HG02981 (cell line): ENCODE data around the gene PSMD4.
"Not testable (repeated sequence)": the region's sequence is repeated elsewhere in the genome, so short reads cannot be mapped to it uniquely, and the experiment has no call there.

Experiments used
- ATAC-seq: cut with Tn5 transposase; IDR thresholded peaks from one replicate; pipeline ENCODE4 v1.9.1; 2021; ENCODE audit warnings: mild to moderate bottlenecking, moderate library complexity; ENCODE audit not compliant: unreplicated experiment

The PSMD4 gene

DNA sequence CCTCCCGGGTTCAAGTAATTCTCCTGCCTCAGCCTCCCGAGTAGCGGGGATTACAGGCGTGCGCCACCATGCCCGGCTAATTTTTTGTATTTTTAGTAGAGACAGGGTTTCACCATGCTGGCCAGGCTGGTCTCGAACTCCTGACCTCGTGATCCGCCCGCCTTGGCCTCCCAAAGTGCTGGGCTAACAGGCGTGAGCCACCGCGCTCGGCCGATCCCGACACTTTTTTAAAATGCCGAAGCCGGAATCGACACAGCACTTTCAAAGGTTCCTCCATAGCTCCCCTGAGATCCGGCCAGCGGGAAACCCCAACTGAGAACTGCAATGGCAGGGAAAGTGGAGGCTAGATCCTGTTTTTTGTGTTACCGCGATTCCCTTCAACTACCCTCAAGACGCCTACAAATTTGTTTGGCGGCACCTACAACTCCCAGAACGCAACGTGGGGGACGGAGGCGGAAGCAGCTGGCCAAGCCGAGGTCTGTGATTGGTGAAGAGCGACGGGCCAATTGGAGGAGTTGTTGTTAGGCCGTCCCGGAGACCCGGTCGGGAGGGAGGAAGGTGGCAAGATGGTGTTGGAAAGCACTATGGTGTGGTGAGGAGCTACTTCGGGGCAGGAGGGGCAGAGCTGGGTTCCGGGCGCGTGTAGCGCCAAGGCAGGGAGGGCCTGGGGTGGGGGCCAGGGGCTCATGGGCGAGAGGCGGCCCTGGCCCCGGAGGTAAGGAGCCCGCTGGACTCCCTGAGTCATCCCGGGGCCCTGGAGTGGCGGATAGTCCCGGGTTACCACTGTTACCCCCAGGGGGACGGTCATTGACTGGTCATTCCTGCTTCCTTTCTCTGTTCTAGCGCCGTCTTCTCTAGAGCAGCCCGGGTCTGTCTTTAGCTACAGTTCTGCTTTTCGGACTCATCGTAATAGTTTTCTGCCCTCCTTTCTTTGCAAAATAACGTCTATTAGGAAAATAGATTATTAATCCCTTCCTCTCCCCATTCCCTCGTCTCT, at the start of gene PSMD4:
Gene PSMD4, plus strand, starts transcription at position 518 of the 997 bp plus-strand sequence. Its CDS starts 49 bp downstream, at position 567.
- peak; percentile 93 for ATAC-seq

DNA sequence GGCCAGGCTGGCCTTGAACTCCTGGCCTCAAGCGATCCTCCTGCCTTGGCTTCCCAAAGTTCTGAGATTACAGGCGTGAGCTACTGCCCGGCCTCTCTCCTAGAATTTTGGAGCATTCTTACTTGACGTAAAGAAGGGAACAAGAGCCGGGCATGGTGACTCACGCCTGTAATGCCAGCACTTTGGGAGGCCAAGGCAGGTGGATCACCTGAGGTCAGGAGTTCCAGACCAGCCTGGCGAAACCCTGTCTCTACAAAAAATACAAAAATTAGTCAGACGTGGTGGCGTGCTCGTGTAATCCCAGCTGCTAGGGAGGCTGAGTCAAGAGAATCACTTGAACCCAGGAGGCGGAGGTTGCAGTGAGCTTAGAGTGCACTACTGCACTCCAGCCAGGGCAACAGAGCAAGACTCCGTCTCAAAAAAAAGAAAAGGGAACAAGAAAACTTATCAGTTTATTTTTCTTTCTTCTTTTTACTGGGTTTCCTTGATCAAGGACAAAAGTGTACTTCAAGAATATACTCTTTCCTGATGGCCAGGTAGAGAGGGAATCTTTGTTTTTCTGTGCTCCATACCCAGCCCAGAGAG, 49.1 kb upstream of the PSMD4 start:
- not testable (repeated sequence) for ATAC-seq

DNA sequence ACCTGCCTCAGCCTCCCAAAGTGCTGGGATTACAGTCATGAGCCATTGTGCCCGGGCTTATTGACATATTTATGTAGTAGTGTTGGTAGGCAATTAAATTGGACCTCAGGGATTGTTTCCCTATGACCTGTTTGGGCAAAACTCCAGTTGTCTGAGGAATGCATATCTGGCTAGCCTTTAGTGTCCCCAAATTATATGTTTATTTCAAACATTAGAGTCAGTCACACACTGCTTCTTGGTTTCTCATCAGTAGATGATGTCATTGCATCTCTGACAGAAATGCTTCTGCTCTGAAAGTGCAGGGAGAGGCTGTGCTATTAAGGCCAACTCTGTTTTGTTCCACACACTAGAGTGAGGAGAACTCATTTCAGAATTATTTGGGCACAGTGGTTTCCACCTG, 43.7 kb upstream of the PSMD4 start:
- ATAC-seq = no peak

DNA sequence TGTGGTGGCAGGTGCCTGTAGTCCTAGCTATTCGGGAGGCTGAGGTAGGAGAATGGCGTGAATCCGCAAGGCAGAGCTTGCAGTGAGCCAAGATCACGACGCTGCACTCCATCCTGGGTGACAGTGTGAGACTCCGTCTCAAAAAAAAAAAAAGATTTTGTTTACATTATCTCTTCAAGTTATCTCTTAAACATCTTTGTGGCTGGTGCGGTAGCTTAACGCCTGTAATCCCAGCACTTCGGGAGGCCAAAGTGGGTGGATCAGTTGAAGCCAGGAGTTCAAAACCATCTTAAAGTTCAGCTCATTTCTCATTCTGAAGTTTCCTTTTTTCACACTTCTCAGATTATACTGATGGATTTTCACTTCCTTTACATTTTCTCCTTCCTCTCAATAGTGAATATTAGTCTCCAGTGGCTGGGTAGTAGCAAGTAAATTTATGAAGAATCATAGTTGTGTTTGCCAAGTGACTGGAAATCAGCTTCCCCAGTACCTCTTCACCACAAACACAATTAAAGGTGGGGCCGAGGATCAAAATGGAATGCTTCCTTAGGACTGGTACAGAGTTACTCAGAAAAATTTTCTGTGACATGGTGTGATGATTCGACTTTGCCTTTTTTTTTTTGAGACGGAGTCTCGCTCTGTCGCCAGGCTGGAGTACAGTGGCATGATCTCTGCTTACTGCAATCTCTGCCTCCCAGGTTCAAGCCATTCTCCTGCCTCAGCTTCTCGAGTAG, 42.4 kb upstream of the PSMD4 start:
- ATAC-seq = no peak

DNA sequence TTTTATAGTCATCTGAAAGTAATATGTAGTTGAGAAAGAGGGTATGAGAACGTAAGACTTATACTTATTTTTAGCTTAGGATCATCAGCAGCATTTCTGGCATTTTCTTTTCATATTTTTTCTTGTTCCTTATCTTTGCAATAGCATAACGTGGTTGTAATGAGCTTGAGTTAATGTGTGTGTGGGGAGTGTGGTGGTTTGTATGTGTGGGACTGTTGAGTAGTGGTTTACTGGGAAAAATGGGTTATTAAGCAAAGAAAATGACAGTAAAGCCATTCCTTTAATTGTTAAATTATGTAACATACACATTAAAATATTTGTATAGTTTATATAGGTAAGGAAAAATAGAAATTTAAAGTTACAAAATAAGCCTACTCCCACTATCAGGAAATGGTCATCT, 41.0 kb upstream of the PSMD4 start:
- no peak for ATAC-seq

DNA sequence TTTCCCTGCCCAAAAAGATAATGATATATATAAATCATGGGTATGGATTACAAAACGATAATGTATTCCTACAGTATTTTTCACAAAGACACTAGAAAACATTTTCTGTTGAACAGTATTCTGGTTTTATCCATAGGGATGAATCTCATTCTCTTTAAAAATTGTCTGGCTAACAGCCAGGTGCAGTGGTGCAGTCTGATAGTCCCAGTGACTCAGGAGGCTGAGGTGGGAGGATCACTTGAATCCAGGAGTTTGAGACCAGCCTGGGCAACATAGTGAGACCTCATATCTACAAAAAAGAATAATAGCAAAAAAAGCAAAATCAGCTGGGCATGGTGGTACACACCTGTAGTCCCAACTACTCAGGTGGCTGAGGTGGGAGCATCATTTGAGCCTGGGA, 32.9 kb upstream of the PSMD4 start:
- no peak for ATAC-seq

DNA sequence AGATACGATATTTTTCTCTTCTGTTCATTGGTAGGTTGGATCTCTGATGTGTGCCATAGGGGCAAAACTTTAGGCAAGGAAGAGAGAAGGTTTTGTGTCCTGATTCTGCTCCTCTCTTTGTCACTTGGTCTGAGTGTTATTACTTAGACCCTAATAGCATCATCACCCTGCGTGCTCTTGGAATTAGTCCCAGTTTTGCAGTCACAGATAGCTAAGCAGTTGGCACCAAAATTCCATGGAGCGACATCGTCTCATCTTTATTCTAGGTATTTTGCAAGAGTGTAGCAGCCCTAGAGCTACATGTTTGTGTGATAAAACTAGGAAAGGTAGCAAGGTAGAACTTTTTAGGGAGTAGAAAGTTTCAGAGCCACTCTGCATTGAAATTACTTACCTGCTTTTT, 32.4 kb upstream of the PSMD4 start:
- ATAC-seq = no peak

DNA sequence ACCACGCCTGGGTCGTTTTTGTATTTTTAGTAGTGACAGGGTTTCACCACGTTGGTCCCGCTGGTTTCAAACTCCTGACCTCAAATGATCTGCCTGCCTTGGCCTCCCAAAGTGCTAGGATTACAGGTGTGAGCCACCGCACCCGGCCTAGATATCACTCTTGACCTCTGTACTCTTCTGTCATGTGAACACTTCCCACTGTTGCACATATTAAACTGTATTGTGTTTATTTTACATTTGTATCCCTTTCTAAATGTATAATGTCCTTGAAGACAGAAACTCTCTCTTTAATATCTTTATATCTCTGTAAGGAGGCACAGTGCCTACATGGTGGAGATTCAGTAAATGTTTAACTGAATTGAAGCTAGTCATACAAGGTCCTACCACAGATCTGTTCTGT, 19.3 kb upstream of the PSMD4 start:
- ATAC-seq = no peak

DNA sequence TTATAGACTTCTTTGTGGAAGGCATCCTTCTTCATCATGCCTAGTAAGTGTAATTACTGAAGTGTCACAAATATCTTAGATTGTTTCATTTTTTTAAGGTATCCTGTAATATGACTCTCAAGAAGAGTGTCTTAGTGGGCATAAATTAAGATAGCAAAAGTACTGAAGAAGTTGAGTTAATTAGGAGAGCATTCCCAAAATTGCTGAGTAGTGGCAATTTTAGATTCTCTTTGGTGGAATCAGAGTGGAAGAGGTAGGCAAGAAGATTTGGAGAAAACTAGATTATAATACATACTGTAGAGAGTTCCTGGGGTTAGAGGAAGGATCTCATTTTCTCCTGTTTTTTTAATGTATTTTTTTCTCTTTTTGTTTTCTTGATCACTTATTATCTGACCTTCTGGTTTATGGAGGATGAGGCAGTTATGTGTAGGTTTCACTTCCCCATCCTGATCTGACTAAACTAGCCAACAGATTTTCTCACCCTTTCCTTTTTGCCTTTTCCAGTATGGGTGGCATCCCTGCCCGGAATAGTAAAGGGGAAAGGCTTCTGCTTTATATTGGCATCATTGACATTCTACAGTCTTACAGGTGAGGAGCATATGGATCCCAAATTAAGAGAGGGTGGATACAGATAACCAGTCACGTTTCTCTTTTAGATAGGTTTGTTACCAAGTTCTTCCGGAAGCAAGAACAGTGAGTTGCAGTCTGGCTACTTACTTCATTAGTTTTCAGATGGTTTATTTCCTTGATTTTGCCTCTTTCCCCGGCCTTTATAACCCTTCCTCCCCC, 16.7 kb upstream of the PSMD4 start:
- no peak for ATAC-seq

DNA sequence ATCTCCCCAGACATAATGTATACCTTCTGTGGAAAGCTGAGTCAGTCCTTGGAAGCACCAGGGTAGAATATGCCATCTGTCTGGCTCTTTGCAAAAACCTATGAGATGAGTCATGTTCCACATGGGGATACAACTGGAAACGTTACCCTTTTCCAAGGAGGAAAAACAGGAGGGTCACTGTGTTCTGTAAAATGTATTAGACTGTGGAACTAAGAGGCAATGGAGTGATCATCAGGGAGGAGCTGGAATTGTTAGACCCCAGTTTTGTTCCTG, 16.1 kb upstream of the PSMD4 start:
- ATAC-seq = no peak

DNA sequence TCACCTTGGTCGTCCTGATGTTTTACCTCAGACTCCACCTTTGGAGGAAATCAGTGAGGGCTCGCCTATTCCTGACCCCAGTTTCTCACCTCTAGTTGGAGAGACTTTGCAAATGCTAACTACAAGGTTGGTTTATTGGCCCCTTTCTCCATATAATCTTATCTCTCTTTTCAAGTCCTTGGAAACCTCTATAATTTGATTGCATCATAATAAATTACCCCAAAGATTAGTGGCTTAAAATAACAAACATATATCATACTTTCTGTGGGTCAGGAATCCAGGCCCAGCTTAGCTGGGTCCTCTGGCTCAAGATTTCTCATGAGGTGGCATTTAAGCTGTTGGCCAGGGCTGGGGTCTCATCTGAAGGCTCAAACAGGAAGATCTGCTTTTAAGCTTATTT, 12.1 kb upstream of the PSMD4 start:
- no peak for ATAC-seq

DNA sequence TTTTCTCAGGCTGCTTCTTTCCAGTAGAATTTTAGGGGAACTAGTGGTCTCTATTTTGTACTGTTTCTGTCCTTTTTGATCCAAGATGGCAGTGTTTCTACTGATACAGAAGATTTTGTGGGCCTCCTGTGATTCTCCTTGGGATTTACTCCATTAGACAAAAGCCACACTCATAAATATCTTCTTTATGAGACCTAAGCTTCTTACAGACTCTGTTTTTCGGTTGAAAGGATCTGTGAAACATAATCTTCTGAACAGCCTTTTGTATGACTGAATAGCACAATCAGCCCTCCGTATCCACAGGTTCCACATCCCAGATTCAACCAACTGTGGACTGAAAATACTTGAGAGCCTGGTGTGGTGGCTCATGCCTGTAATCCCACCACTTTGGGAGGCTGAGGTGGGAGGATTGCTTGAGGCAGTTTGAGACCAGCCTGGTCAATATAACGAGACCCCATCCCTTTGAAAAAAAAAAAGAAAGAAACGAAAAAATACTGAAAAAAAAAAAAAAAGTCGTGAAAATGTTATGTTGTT, 10.8 kb upstream of the PSMD4 start:
- ATAC-seq = no peak

DNA sequence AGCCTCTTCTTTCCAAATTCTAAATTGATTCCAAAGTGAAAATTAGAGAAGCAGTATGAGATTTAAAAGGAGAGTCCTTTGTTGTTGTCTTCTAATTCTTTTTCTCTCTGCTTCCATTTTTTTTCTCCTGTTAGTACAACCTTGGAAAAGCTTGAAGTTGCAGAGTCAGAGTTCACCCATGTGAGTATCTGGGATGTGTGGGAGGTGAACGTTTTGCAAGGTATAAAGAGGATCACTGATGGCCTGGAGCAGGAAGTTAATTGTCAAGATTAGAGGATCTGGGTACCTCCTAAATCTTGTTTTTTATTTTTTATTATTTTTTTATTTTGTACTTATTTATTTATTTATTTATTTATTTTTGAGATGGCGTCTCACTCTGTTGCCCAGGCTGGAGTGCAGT, 7.7 kb upstream of the PSMD4 start:
- ATAC-seq = no peak

DNA sequence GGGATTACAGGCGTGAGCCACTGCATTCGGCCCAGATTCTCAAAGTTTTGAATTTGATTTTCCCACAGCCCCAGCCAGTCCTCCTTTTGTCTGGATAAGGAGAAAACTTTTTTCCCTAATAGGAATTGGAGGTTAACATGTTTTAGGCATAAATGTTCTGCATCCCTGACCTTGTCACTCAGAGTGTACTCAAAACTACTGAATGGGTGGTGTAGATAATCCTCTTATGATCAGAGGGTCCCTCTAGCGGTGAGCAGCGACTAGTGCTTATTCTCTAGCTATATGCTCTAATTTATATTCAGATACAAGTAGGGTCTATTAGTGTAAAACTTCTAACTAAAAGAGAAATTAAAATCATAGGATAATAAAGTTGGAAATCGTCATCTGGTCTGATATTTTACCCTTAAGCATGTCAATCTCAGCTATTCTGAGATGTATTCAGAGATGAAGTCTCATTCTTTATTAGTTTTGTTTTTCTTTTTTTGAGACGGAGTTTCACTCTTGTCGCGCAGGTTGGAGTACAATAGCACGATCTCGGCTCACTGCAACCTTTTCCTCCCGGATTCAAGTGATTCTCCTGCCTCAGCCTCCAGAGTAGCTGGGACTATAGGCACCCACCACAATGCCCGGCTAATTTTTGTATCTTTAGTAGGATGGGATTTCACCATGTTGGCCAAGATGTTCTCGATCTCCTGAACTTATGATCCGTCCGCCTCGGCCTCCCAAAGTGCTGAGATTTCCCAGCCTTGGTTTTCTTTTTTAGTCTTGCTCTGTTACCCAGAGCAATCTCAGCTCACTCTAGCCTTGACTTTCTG, 2.7 kb upstream of the PSMD4 start:
- peak; percentile 34 for ATAC-seq

DNA sequence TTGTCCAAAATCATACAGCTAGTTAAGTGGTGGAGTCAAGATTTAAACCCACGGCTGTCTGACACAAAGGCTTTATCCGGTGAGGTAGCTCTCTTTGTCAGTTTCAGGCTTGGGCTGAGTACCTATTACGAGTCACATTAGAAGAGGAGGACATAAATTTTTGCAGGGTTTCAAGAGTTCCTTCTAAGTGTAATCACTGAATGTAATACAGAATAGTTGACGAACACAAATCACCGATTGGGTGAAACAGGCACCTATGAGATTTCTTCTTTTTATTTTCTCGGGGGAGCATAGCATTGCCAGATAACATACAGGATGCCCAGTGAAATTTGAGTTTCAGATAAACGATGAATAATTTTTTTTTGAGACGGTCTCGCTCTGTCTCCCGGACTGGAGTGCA, 847 bp downstream of the PSMD4 start:
- ATAC-seq = no peak

DNA sequence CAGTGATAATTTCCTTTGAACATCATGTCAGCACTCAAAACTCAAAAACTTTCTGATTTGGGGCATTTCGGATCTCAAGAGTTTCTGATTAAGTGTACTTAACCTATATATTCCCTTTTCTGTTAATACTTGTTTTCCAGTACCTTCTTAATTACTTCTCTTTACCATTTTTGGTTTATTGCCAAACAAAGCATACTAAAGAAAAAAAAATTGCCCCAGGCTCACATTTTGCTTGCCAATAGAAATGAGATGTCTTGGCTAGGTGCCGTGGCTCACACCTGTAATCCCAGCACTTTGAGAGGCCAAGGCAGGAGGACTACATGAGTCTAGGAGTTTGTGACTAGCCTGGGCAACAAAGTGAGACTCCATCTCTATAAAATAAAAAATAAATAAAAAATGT, 4.8 kb downstream of the PSMD4 start:
- no peak for ATAC-seq

DNA sequence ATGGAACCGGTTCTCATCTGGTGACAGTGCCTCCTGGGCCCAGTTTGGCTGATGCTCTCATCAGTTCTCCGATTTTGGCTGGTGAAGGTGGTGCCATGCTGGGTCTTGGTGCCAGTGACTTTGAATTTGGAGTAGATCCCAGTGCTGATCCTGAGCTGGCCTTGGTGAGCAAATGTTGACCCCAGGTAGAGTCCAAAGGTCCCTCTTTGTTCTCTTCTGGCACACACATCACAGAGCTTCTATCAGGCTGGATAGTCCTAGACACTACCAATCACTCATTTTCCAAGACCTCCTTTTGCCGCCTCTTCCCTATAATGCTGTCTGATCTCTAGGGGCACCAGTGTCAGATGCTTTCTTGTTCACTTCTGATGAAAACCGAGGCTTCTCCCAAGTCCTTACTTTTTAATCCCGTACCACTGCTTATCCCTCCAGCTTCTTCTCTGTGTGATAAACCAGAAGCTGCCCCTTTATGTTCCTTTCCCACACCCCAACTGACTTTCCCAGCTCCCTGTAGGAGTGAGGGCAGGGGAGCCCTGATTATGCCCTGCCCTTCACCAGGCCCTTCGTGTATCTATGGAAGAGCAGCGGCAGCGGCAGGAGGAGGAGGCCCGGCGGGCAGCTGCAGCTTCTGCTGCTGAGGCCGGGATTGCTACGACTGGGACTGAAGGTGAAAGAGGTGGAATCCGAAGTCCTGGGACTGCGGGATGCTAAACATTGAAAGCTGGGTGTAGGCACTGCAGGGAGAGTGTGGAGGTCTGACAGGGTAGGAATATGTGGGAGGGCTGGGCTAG, 11.1 kb downstream of the PSMD4 start:
- no peak for ATAC-seq

DNA sequence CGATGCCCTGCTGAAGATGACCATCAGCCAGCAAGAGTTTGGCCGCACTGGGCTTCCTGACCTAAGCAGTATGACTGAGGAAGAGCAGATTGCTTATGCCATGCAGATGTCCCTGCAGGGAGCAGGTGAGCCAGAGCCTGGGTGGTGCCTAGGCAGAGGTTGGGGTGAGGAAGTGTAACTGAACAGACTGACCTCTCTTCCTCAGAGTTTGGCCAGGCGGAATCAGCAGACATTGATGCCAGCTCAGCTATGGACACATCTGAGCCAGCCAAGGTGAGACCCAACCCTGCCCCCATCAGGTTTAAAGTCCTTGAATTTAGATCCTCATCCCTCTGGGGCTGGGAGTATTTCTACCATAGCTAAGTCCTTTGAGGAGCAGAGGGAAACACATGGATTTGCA, 11.8 kb downstream of the PSMD4 start:
- ATAC-seq = no peak

DNA sequence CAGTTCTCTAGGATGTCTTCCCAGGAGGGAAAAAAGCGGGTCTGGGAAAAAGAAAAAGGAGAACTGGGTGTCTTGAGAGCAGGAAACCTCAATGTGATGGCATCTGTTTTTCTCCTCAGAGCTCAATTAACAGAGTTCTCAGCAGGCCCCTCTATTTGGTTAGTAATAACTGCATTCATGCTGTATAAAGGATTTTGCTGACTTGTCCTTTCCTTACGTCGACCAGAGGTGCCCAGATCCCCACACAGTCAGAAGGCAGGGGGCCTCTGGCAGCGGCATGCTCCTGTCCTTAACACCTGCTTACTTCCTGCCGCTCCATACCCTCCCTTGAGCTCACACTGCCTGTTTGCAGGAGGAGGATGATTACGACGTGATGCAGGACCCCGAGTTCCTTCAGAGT, 12.3 kb downstream of the PSMD4 start:
- ATAC-seq = no peak
